Activated T-cell treated with anti-CD3 and anti-CD28 coated beads for 48 hours (primary cell): ENCODE measurements around the gene RPTOR.
"Not testable (repeated sequence)": the region's sequence is repeated elsewhere in the genome, so short reads cannot be mapped to it uniquely, and the experiment has no call there.

Experiments used
- DNase-seq: peaks from one replicate; pipeline ENCODE4 v3.0.0-alpha.2; 2020; ENCODE audit warnings: low read depth

The RPTOR gene

GRCh38 chr17:80544655-80545498 lies at the start of gene RPTOR:
Gene RPTOR (plus strand): TSS chr17:80544838. CDS start chr17:80545630, 792 bp downstream.
- peak; percentile 85 for DNase-seq

- DNase-seq = no peak
Observed at GRCh38 chr17:80497726-80498241, 46.9 kb upstream of the RPTOR start.

- no peak for DNase-seq
Observed at GRCh38 chr17:80498242-80498919, 46.3 kb upstream of the RPTOR start.

GRCh38 chr17:80498920-80499410 lies 45.7 kb upstream of the RPTOR start:
- no peak for DNase-seq

- no peak for DNase-seq
Observed at GRCh38 chr17:80499560-80499959, 45.1 kb upstream of the RPTOR start.

GRCh38 chr17:80499961-80500665 lies 44.5 kb upstream of the RPTOR start:
- no peak for DNase-seq

- no peak for DNase-seq
Observed at GRCh38 chr17:80501741-80502577, 42.7 kb upstream of the RPTOR start.

GRCh38 chr17:80502578-80502877 lies 42.1 kb upstream of the RPTOR start:
- no peak for DNase-seq

GRCh38 chr17:80503031-80503430 lies 41.6 kb upstream of the RPTOR start:
- no peak for DNase-seq

- no peak for DNase-seq
Observed at GRCh38 chr17:80503921-80504320, 40.7 kb upstream of the RPTOR start.

- no peak for DNase-seq
Observed at GRCh38 chr17:80504686-80505413, 39.8 kb upstream of the RPTOR start.

GRCh38 chr17:80507177-80507576 lies 37.5 kb upstream of the RPTOR start:
- not testable (repeated sequence) for DNase-seq

- no peak for DNase-seq
Observed at GRCh38 chr17:80507965-80508364, 36.7 kb upstream of the RPTOR start.

- no peak for DNase-seq
Observed at GRCh38 chr17:80509311-80509710, 35.3 kb upstream of the RPTOR start.

- no peak for DNase-seq
Observed at GRCh38 chr17:80510132-80510531, 34.5 kb upstream of the RPTOR start.

GRCh38 chr17:80510772-80511171 lies 33.9 kb upstream of the RPTOR start:
- DNase-seq = no peak

GRCh38 chr17:80511222-80512180 lies 33.1 kb upstream of the RPTOR start:
- DNase-seq = no peak

- DNase-seq = no peak
Observed at GRCh38 chr17:80512233-80512632, 32.4 kb upstream of the RPTOR start.

GRCh38 chr17:80513201-80513600 lies 31.4 kb upstream of the RPTOR start:
- no peak for DNase-seq

- DNase-seq = no peak
Observed at GRCh38 chr17:80513892-80514291, 30.7 kb upstream of the RPTOR start.
